Transverse colon (tissue), 4 donors: ENCODE measurements around the gene KCNH2. TPM values are rescaled to one million over a fixed set of nuclear protein-coding genes. Genes with fewer than 3 reads are reported as not detected.

Source experiments
- DNase-seq: peaks from one replicate; pipeline ENCODE4 v3.0.0-alpha.2; 2019
- H3K27ac ChIP-seq, 4 donors: fragments of 200-600 bp; sonication (generic); 2 replicates each; pipeline ENCODE4 v1.5.1; 2016 to 2018; ENCODE audit warnings: inconsistent platforms in 4 of 4
- H3K27me3 ChIP-seq: fragments of 200-600 bp; sonication (generic); 2 replicates; pipeline ENCODE4 v1.5.1; 2017; ENCODE audit warnings: inconsistent platforms
- H3K36me3 ChIP-seq, 4 donors: fragments of 200-600 bp; sonication (generic); 2 replicates each; pipeline ENCODE4 v1.5.1; 2017 to 2019; ENCODE audit warnings: inconsistent platforms in 4 of 4
- H3K4me1 ChIP-seq, 4 donors: fragments of 200-600 bp; sonication (generic); 2 replicates each; pipeline ENCODE4 v1.5.1; 2017 to 2020; ENCODE audit warnings: inconsistent platforms in 4 of 4
- H3K4me3 ChIP-seq, 4 donors: fragments of 200-600 bp; sonication (generic); 1 replicate in 1 of 4; 2 replicates in 3 of 4; pipeline versions ENCODE4 v1.5.1 to v1.6.1; 2017 to 2019; ENCODE audit warnings: inconsistent platforms in 4 of 4
- H3K9me3 ChIP-seq, 2 donors: fragments of 200-600 bp; sonication (generic); 2 replicates each; pipeline ENCODE4 v1.5.1; 2017 to 2019; ENCODE audit warnings: inconsistent platforms in 2 of 2
- EP300 ChIP-seq: sonication (generic); formaldehyde crosslinking; IDR thresholded peaks from one replicate; pipeline ENCODE4 v1.6.1; 2017; ENCODE audit warnings: antibody characterized with exemption, low read depth
- POLR2A ChIP-seq: fragments of 450-650 bp; IDR thresholded peaks from one replicate; pipeline ENCODE4 v1.6.1; 2016; ENCODE audit warnings: antibody characterized with exemption, mild to moderate bottlenecking, moderate library complexity
- POLR2AphosphoS5 ChIP-seq, 3 donors: sonication (generic); formaldehyde crosslinking; IDR thresholded peaks; one replicate each; pipeline ENCODE4 v1.6.1; 2016; ENCODE audit warnings: antibody characterized with exemption in 3 of 3
- WGBS, 2 donors: methylation state at CpG; one replicate each; pipeline ENCODE4 v1.1.5; 2018; ENCODE audit warnings: low coverage in 1 of 2; 5-methylcytosine and 5-hydroxymethylcytosine counted together
- in situ Hi-C, 4 donors: fragments of 200-750 bp; cut with MboI; loops; one replicate each; pipeline versions ENCODE4 v1.15.0 to v1.15.1; 2017; ENCODE audit warnings: low sequenced_read_pairs in 3 of 4, low pct_ligation_motif_present in 1 of 4, low pct_unique_long_range_greater_than_20kb in 1 of 4
- intact Hi-C: fragments of 100-400 bp; cut with DNase I; formaldehyde crosslinking; loops from one replicate; pipeline ENCODE4 v1.15.1; 2023; ENCODE audit warnings: low total_unique reads
- total RNA-seq, 4 donors: library from RNA; depleted of rRNA; stranded (reverse); fragments of >200 nt; gene quantifications; one replicate each; pipeline ENCODE4 v1.1.0, GENCODE V29; 2016
- TF ChIP-seq, protein P1 (sequence below), 5 experiments: fragments of 200-600 bp in 3 of 5; fragments of 450-650 bp in 2 of 5; sonication (generic) in 3 of 5; IDR thresholded peaks; 1 replicate in 2 of 5; 2 replicates in 3 of 5; pipeline ENCODE4 v1.5.1; 2016 to 2017; ENCODE audit warnings: antibody characterized with exemption in 5 of 5, inconsistent platforms in 3 of 5, mild to moderate bottlenecking in 2 of 5, moderate library complexity in 1 of 5

Gene KCNH2
- total RNA-seq, 4 donors from 2014 or later: 9.5 to 39.0 (median 19.3) TPM

DNA sequence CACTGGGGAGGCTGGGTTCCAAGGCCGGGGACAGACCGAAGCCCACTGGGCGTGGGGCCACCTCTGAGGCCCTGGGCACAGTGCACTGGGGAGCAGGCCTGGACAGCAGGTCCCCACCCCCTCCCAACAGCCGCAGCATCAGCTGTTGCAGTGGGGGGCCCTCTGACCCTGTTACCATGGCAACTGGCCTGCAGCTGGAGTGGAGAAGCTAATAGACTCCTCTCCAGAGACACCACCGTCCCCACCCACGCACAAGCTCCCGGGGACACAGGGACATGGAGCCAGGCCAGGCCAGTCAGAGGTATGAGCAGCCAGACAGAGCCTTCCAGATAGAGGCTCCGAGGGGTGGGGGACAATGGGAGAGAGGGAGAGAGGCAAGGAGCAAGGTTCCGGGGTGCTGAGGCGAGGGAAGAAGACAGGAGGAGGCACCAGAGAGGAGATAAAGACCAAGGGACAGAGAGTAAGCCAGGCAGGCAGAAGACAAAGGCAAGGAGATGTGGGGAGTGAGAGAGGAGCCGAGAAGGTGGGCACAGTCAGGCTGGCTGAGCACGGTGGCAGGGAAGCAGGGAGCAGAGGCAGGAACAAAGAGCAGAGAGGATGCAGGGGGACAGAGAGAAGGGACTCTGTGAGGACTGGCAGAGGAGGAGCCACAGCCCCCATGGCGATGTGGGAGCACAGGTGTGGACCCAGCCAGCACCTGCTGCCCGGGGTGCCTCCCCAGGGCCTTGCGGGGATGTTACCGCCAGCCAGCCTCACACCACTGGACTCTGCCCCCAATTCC lies 6.7 kb downstream of the KCNH2 start:
- H3K4me1 ChIP-seq: peaks cover 35 to 81% (median 51%) of the 10 kb centered on the region in 4 donors
- intact Hi-C loops: no loop called here
- H3K4me3 ChIP-seq: no peak overlapping the region
- H3K9me3 ChIP-seq: no peaks in the 10 kb centered on the region
- H3K36me3 ChIP-seq: no peaks in the 10 kb centered on the region
- H3K27ac ChIP-seq: peak overlapping the region; percentile 54 to 94 (median 84)
- H3K27me3 ChIP-seq: peaks cover 2% of the 10 kb centered on the region
- no peak for DNase-seq
- TF ChIP-seq, protein P1, sequence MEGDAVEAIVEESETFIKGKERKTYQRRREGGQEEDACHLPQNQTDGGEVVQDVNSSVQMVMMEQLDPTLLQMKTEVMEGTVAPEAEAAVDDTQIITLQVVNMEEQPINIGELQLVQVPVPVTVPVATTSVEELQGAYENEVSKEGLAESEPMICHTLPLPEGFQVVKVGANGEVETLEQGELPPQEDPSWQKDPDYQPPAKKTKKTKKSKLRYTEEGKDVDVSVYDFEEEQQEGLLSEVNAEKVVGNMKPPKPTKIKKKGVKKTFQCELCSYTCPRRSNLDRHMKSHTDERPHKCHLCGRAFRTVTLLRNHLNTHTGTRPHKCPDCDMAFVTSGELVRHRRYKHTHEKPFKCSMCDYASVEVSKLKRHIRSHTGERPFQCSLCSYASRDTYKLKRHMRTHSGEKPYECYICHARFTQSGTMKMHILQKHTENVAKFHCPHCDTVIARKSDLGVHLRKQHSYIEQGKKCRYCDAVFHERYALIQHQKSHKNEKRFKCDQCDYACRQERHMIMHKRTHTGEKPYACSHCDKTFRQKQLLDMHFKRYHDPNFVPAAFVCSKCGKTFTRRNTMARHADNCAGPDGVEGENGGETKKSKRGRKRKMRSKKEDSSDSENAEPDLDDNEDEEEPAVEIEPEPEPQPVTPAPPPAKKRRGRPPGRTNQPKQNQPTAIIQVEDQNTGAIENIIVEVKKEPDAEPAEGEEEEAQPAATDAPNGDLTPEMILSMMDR (IDR thresholded peaks at IDR 0.05): no peak
- TF ChIP-seq POLR2AphosphoS5 (IDR thresholded peaks at IDR 0.05): no peak
- no peak for TF ChIP-seq POLR2A
- TF ChIP-seq EP300: no peak
- in situ Hi-C loops: no loop called here
- WGBS, 2 donors: 44 to 47% methylated on average over 6 to 16 of the region's 16 CpGs

DNA sequence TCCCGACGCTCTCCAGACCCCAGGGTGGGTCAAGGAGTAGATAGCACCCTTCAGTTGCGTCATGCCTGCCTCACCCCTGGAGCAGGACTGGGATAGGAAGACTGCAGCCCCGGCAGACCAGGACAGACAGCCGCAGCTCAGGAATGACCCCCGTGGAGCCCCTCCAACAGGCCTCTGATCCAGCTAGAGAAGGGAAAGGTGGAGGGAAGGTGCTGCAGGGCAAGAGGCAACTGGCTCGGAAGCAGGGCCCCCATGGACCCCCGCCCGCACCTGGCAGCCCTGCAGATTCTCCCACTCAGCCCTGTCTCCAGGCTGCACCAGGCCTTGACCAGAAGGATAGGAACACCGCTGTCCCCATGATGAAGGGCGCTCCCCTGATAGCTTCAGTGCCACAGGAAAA lies 7.7 kb downstream of the KCNH2 start:
- in situ Hi-C loops: no loop called here
- DNase-seq: no peak
- no peaks in the 10 kb centered on the region for H3K36me3 ChIP-seq
- H3K4me3 ChIP-seq: no peak overlapping the region
- H3K27ac ChIP-seq: peak overlapping the region; percentile 54 to 94 (median 84)
- TF ChIP-seq POLR2AphosphoS5 (IDR thresholded peaks at IDR 0.05) (no peak), EP300 (no peak), POLR2A (no peak)
- TF ChIP-seq, protein P1 (IDR thresholded peaks at IDR 0.05): no peak
- intact Hi-C loops: no loop called here
- no peaks in the 10 kb centered on the region for H3K9me3 ChIP-seq
- WGBS, 2 donors: 87% methylated on average over 11 of the region's 11 CpGs; no CpG with 5 or more reads in 1 of the 2 donors
- peaks cover 31 to 76% (median 45%) of the 10 kb centered on the region in 4 donors for H3K4me1 ChIP-seq
- H3K27me3 ChIP-seq: no peaks in the 10 kb centered on the region

DNA sequence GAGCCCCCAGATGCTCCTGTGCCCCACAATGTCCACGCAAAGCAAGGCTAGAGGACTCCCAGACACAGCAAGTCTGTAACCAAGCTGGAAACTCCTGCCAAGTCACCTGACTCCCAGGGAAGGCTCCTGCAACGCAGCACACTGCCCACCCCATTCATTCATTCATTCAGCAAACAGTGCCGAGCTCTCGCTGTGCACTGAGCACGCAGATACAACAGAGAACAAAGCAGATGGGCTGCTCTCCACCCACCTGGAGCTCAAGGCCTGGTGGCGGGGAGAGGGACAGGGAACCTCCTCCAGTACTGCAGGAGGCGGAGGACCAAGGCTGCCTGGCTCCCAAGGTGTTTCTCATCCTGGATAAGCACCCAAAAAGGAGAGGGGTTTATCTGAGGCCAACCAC lies 8.6 kb downstream of the KCNH2 start:
- Histone ChIP-seq H3K36me3 (no peaks in the 10 kb centered on the region), H3K4me3 (no peak overlapping the region), H3K27ac (peak overlapping the region in 3 of 4 donors; percentile 30 to 94 (median 82)), H3K27me3 (no peaks in the 10 kb centered on the region), H3K9me3 (no peaks in the 10 kb centered on the region), H3K4me1 (peaks cover 28 to 74% (median 39%) of the 10 kb centered on the region in 4 donors)
- no peak for TF ChIP-seq POLR2AphosphoS5 (IDR thresholded peaks at IDR 0.05)
- TF ChIP-seq POLR2A: no peak
- TF ChIP-seq, protein P1 (IDR thresholded peaks at IDR 0.05): no peak
- no peak for TF ChIP-seq EP300
- intact Hi-C loops (no loop called here), in situ Hi-C loops (no loop called here)
- 86% methylated on average over 7 of the region's 7 CpGs; no CpG with 5 or more reads in 1 of the 2 donors for WGBS, 2 donors
- no peak for DNase-seq

DNA sequence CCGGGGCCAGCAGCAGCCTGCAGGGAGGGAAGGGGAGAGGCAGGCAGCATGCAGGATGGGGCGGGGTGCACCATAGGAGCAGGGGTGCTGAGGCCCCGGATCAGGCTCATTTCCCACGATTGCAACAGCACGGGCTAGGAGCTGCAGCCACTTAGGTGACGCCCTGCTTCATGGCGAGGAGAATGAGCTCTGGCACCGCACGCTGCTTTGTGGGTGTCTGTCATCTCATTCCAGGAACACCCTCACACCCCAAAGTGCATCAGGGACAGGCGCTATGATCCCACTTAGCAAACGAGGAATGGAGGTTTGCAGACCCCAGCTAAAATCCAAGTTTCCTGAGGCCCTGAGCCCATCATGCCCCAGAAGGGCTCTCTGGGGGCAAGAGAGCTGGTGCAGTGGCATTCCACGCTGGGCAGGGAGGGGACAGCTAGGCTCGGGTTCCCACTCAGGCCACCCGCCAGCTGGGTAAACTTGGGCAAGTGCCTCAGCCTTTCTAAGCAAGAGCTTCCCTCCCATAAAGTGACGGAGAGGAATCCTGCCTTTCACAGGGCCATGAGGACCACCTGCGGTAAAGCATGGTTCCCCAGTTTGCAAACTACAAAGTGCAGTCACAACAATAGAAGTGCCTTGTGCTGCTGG lies 9.3 kb downstream of the KCNH2 start:
- Histone ChIP-seq H3K27me3 (no peaks in the 10 kb centered on the region), H3K9me3 (no peaks in the 10 kb centered on the region), H3K4me3 (no peak overlapping the region), H3K36me3 (no peaks in the 10 kb centered on the region), H3K27ac (peak overlapping the region in 3 of 4 donors; percentile 30 to 94 (median 82)), H3K4me1 (peaks cover 24 to 72% (median 35%) of the 10 kb centered on the region in 4 donors)
- intact Hi-C loops (no loop called here), in situ Hi-C loops (no loop called here)
- 61 to 71% methylated on average over 2 to 15 of the region's 16 CpGs for WGBS, 2 donors
- TF ChIP-seq POLR2AphosphoS5 (IDR thresholded peaks at IDR 0.05) (no peak), EP300 (no peak), POLR2A (no peak)
- TF ChIP-seq, protein P1 (IDR thresholded peaks at IDR 0.05): no peak
- DNase-seq: no peak
